OCI-LY7 (cell line): Measurements from ENCODE around the gene BICC1. TPM values are rescaled to one million over a fixed set of nuclear protein-coding genes. Genes with fewer than 3 reads are reported as not detected.

ENCODE experiments used
- BruUV-seq: library from RNA; stranded (reverse); fragments of 400-500 nt; replicated peaks from 2 replicates; lab custom pipeline; 2021; lab: Mats Ljungman, UMichigan
- CTCF ChIA-PET: fragments of 300-600 bp; sonication (Branson Sonifier 250); formaldehyde crosslinking; loops from one replicate; lab custom pipeline; 2022; ENCODE audit warnings: antibody characterized with exemption; ENCODE audit not compliant: unreplicated experiment; lab: Charles Lee
- POLR2A ChIA-PET: fragments of 300-600 bp; sonication (Branson Sonifier 250); formaldehyde crosslinking; loops from one replicate; lab custom pipeline; 2022; ENCODE audit warnings: antibody characterized with exemption; lab: Charles Lee
- DNase-seq: peaks from one replicate; pipeline ENCODE4 v3.0.0-alpha.2; 2015; ENCODE audit warnings: low spot score
- H2AFZ ChIP-seq: fragments of 200-600 bp; sonication (generic), shearing (Covaris generic); 2 replicates; pipeline ENCODE4 v1.6.1; 2014; ENCODE audit warnings: mild to moderate bottlenecking, antibody characterized with exemption, low read length, moderate library complexity
- H3K27ac ChIP-seq: fragments of 200-600 bp; sonication (generic); 2 replicates; pipeline ENCODE4 v1.5.1; 2014; ENCODE audit warnings: mixed run types, low read depth, mild to moderate bottlenecking, moderate library complexity, low read length, inconsistent platforms; ENCODE audit not compliant: poor library complexity, severe bottlenecking
- H3K36me3 ChIP-seq: fragments of 200-600 bp; sonication (generic); 2 replicates; pipeline ENCODE4 v1.6.1; 2014; ENCODE audit warnings: mild to moderate bottlenecking, antibody characterized with exemption, low read length, moderate library complexity, mixed read lengths; ENCODE audit not compliant: insufficient read depth
- H3K4me1 ChIP-seq: fragments of 200-600 bp; sonication (generic); 2 replicates; pipeline ENCODE4 v1.5.1; 2014; ENCODE audit warnings: mild to moderate bottlenecking, low read length; ENCODE audit not compliant: insufficient read depth, poor library complexity, severe bottlenecking
- H3K4me2 ChIP-seq: fragments of 200-600 bp; sonication (generic); 2 replicates; pipeline ENCODE4 v1.6.1; 2014; ENCODE audit warnings: mild to moderate bottlenecking, low read length
- H3K4me3 ChIP-seq: fragments of 200-600 bp; sonication (generic); 2 replicates; pipeline ENCODE4 v1.5.1; 2014; ENCODE audit warnings: mild to moderate bottlenecking, low read depth, low read length; ENCODE audit not compliant: poor library complexity, severe bottlenecking
- H3K79me2 ChIP-seq: fragments of 200-600 bp; sonication (generic); 2 replicates; pipeline ENCODE4 v1.6.1; 2016; ENCODE audit warnings: low read depth, mild to moderate bottlenecking, low read length, moderate library complexity, mixed read lengths; ENCODE audit not compliant: insufficient read depth
- H3K9me2 ChIP-seq: fragments of 200-600 bp; sonication (generic); 2 replicates; pipeline ENCODE4 v1.6.1; 2016; ENCODE audit warnings: mild to moderate bottlenecking, low read length, mixed read lengths; ENCODE audit not compliant: insufficient read depth
- H3K9me3 ChIP-seq: fragments of 200-600 bp; sonication (generic); 2 replicates; pipeline ENCODE4 v1.6.1; 2014; ENCODE audit warnings: mild to moderate bottlenecking, mixed run types, low read length, mixed read lengths
- H4K20me1 ChIP-seq: fragments of 200-600 bp; sonication (generic); 2 replicates; pipeline ENCODE4 v1.6.1; 2014; ENCODE audit warnings: mild to moderate bottlenecking, antibody characterized with exemption, low read length, moderate library complexity, mixed read lengths; ENCODE audit not compliant: insufficient read depth
- CTCF ChIP-seq: fragments of 200-600 bp; sonication (generic); conservative IDR thresholded peaks from 2 replicates; pipeline ENCODE4 v1.5.1; 2014; ENCODE audit warnings: mild to moderate bottlenecking, antibody characterized with exemption, low read length, moderate library complexity, mixed read lengths
- EZH2phosphoT487 ChIP-seq: fragments of 200-600 bp; sonication (generic); IDR thresholded peaks from 2 replicates; pipeline ENCODE4 v1.6.1; 2018; ENCODE audit warnings: low read depth, borderline replicate concordance, mild to moderate bottlenecking, mixed run types, antibody characterized with exemption, low read length, moderate library complexity, mixed read lengths
- intact Hi-C: fragments of 100-400 bp; cut with micrococcal nuclease; formaldehyde crosslinking; loops from one replicate; pipeline ENCODE4 v1.10.0; 2022; ENCODE audit not compliant: unreplicated experiment
- total RNA-seq, 2 experiments: library from RNA; depleted of rRNA in 1 of 2; stranded (reverse); fragments of >200 nt in 1 of 2; shearing (Covaris generic) in 1 of 2; gene quantifications; 2 replicates each; pipeline ENCODE4 v1.2.3, GENCODE V29; 2014 to 2022

BICC1 gene
- total RNA-seq, 2 experiments from 2014 or later: not detected

DNA sequence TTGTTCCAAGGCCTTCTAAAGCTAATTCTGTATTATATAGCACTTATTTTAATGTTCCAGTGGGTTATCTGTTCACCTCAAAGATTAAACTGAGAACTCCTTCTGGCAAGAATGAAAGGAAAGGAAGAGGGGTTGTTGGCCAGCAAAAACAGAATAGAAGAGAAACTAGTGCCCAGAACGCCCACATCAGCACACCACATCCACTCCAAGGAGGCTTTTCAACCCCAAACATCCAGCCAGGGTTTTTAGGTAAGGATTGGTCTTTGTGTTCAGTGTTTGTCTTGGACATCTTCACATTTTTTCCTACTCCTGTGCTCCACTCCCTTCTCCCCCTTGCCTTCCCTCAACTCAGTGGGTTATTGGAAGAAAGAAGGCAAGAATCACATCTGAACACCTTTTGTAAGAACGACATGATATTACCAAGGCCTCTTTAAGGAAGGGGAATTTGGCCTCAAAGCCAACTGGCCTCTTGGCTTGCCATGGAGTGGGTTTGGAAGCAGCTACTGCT is 55.8 kb downstream of the BICC1 start:
- no peaks in the 10 kb centered on the region for H4K20me1 ChIP-seq
- H3K36me3 ChIP-seq: no peaks in the 10 kb centered on the region
- H3K9me3 ChIP-seq: no peaks in the 10 kb centered on the region
- H3K4me1 ChIP-seq: no peaks in the 10 kb centered on the region
- no peak overlapping the region for H3K27ac ChIP-seq
- CTCF ChIA-PET: no interaction called here
- BruUV-seq: no TSS peak
- no peak overlapping the region for H3K4me3 ChIP-seq
- POLR2A ChIA-PET: no interaction called here
- H3K79me2 ChIP-seq: no peaks in the 10 kb centered on the region
- H3K4me2 ChIP-seq: no peak overlapping the region
- DNase-seq: no peak
- intact Hi-C loops: no loop called here
- H2AFZ ChIP-seq: no peak overlapping the region
- TF ChIP-seq CTCF (no peak), EZH2phosphoT487 (no peak)
- no peaks in the 10 kb centered on the region for H3K9me2 ChIP-seq

- H3K79me2 ChIP-seq: no peaks in the 10 kb centered on the region
- POLR2A ChIA-PET: no interaction called here
- no peak overlapping the region for H3K27ac ChIP-seq
- H3K4me2 ChIP-seq: no peak overlapping the region
- H3K4me1 ChIP-seq: no peaks in the 10 kb centered on the region
- no peak for TF ChIP-seq CTCF
- no peak for TF ChIP-seq EZH2phosphoT487
- H2AFZ ChIP-seq: no peak overlapping the region
- H4K20me1 ChIP-seq: no peaks in the 10 kb centered on the region
- no peak overlapping the region for H3K4me3 ChIP-seq
- no peaks in the 10 kb centered on the region for H3K9me2 ChIP-seq
- CTCF ChIA-PET: no interaction called here
- no peaks in the 10 kb centered on the region for H3K36me3 ChIP-seq
- intact Hi-C loops: no loop called here
- DNase-seq: no peak
- BruUV-seq: no TSS peak
- no peaks in the 10 kb centered on the region for H3K9me3 ChIP-seq
Observed at GRCh38 chr10:58570307-58570723, 57.6 kb downstream of the BICC1 start.

GRCh38 chr10:58570979-58571378 is 58.3 kb downstream of the BICC1 start:
- Histone ChIP-seq H3K9me2 (no peaks in the 10 kb centered on the region), H3K79me2 (no peaks in the 10 kb centered on the region), H3K4me2 (no peak overlapping the region), H2AFZ (no peak overlapping the region), H3K9me3 (no peaks in the 10 kb centered on the region), H3K4me3 (no peak overlapping the region), H3K4me1 (no peaks in the 10 kb centered on the region), H3K36me3 (no peaks in the 10 kb centered on the region), H3K27ac (no peak overlapping the region), H4K20me1 (no peaks in the 10 kb centered on the region)
- CTCF ChIA-PET: no interaction called here
- POLR2A ChIA-PET: interaction anchor here (0.6 kb wide), 1 partner anchor 76 kb away, joined by 3 read pairs; no protein-coding TSS in a partner anchor
- no peak for TF ChIP-seq CTCF
- TF ChIP-seq EZH2phosphoT487: no peak
- no peak for DNase-seq
- no TSS peak for BruUV-seq
- intact Hi-C loops: no loop called here
